ENCODE results near the gene RASGRF2. TPM values are rescaled to one million over a fixed set of nuclear protein-coding genes. Genes with fewer than 3 reads are reported as not detected.

RASGRF2 gene
- total and polyA plus RNA-seq, 9 of the 15 experiments (the other 6 are each of a cell fraction or from before 2014, with no cell fraction given), result 0.01 to 0.22 (median 0.08) TPM; not detected in 2

DNA sequence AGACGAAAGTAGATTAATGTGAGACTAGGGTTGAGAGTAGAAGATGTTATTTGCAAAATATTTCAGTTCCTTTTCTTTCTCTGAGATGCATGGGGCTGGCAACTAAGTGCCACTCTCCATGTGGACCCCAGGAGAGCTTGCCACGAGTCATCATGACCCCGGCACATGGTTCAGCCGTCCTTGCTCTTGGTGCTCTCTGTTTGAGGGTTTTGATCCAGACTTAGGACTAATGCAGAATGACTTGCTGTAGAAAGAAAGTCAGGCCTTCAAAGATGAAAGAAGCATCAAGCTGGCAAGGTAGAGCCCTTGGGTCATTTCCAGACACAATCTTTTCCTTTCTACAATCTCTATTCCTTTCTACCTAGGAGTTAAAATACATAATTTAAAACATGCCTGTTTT is 84.7 kb downstream of the RASGRF2 start (continued):
- TF ChIP-seq, protein P1, sequence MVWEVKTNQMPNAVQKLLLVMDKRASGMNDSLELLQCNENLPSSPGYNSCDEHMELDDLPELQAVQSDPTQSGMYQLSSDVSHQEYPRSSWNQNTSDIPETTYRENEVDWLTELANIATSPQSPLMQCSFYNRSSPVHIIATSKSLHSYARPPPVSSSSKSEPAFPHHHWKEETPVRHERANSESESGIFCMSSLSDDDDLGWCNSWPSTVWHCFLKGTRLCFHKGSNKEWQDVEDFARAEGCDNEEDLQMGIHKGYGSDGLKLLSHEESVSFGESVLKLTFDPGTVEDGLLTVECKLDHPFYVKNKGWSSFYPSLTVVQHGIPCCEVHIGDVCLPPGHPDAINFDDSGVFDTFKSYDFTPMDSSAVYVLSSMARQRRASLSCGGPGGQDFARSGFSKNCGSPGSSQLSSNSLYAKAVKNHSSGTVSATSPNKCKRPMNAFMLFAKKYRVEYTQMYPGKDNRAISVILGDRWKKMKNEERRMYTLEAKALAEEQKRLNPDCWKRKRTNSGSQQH (CRISPR knock-in tag; IDR thresholded peaks at IDR 0.05), result no peak
- no peak for TF ChIP-seq ZNF274 (IDR thresholded peaks at IDR 0.05; ENCODE audit: borderline replicate concordance, low read depth, low read length)

DNA sequence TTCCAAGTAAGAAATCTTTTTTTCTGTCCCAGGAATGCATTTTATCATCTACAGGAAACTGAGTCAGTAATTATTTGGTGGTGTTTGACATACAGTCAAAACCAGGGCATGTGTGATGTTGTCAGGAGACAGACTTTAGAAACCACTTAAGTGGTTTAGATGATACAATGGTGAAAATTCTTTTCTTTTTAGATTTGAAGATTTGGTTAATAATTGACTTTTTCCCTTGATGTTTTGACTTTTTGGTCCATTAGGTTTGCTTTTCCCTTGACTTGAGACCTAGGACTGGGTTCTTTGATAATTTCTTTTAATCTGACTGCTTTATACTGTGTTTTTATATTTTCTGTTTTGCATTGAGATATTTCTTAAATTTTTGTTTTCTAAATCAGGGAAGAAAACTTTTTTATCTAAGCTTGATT is 85.2 kb downstream of the RASGRF2 start:
- Histone ChIP-seq H2AFZ (ENCODE audit: low read depth, low read length) (no peak overlapping the region), H3K9me1 (ENCODE audit: control insufficient read depth, insufficient read depth, low read length) (no peaks in the 10 kb centered on the region), H3K9me3 (replicated peaks; ENCODE audit: control insufficient read depth, insufficient read depth, low read depth, low read length) (no peaks in the 10 kb centered on the region), H3K9ac (ENCODE audit: insufficient read depth in 1 of 2, low read depth in 2 of 2, low read length in 2 of 2) (no peak overlapping the region), H3K27ac (ENCODE audit: extremely low read depth, low read depth, low read length) (no peak overlapping the region), H3K79me2 (ENCODE audit: control insufficient read depth, insufficient read depth, low read length) (no peaks in the 10 kb centered on the region), H3K4me1 (replicated peaks in 1 of 2; ENCODE audit: control insufficient read depth in 2 of 2, insufficient read depth in 2 of 2, low read length in 2 of 2) (no peaks in the 10 kb centered on the region), H4K20me1 (replicated peaks; ENCODE audit: control insufficient read depth, insufficient read depth, low read length) (no peaks in the 10 kb centered on the region), H3K4me2 (ENCODE audit: insufficient read depth, low read length) (no peak overlapping the region), H3K36me3 (ENCODE audit: control insufficient read depth, insufficient read depth, low read length) (no peaks in the 10 kb centered on the region), H3K4me3 (no peak overlapping the region), H3K27me3 (ENCODE audit: control insufficient read depth in 2 of 2, insufficient read depth in 2 of 2, low read length in 2 of 2) (peaks cover 3 to 8% of the 10 kb centered on the region in 2 experiments; a peak in 2 of 5 replicates)
- DNase-seq (ENCODE audit: extremely low read depth in 1 of 4, low spot score in 3 of 4), result no peak
- FAIRE-seq, result no peak
- CTCF ChIA-PET (ENCODE audit: low intra/inter-chr PET ratio), result no interaction called here
- intact Hi-C loops (cut with micrococcal nuclease) (no loop called here), in situ Hi-C loops (cut with MboI) (no loop called here)
- POLR2A ChIA-PET, result no interaction called here
- BruUV-seq (replicated peaks), result no TSS peak
- TF ChIP-seq, protein P2, sequence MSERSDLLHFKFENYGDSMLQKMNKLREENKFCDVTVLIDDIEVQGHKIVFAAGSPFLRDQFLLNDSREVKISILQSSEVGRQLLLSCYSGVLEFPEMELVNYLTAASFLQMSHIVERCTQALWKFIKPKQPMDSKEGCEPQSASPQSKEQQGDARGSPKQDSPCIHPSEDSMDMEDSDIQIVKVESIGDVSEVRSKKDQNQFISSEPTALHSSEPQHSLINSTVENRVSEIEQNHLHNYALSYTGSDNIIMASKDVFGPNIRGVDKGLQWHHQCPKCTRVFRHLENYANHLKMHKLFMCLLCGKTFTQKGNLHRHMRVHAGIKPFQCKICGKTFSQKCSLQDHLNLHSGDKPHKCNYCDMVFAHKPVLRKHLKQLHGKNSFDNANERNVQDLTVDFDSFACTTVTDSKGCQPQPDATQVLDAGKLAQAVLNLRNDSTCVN (CRISPR knock-in tag; IDR thresholded peaks at IDR 0.05), result no peak
- TF ChIP-seq SIN3A (IDR thresholded peaks at IDR 0.05; ENCODE audit: borderline replicate concordance in 2 of 2, control insufficient read depth in 1 of 2, low read depth in 2 of 2, low read length in 2 of 2), result no peak
- TF ChIP-seq STAG1 (CRISPR knock-in tag; IDR thresholded peaks at IDR 0.05; ENCODE audit: borderline replicate concordance), result no peak
- no peak for TF ChIP-seq NUFIP1 (IDR thresholded peaks at IDR 0.05; ENCODE audit: partially characterized antibody)
- TF ChIP-seq, protein P3, sequence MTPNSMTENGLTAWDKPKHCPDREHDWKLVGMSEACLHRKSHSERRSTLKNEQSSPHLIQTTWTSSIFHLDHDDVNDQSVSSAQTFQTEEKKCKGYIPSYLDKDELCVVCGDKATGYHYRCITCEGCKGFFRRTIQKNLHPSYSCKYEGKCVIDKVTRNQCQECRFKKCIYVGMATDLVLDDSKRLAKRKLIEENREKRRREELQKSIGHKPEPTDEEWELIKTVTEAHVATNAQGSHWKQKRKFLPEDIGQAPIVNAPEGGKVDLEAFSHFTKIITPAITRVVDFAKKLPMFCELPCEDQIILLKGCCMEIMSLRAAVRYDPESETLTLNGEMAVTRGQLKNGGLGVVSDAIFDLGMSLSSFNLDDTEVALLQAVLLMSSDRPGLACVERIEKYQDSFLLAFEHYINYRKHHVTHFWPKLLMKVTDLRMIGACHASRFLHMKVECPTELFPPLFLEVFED (CRISPR knock-in tag; conservative IDR thresholded peaks at IDR 0.05), result no peak
- no peak for TF ChIP-seq ZNF239 (CRISPR knock-in tag; IDR thresholded peaks at IDR 0.05)
- no peak for TF ChIP-seq ZNF316 (IDR thresholded peaks at IDR 0.05)
- no peak for ATAC-seq

Data from K562 (cell line).